Right lobe of liver (tissue), 6 donors: ENCODE measurements around the gene HCN2. TPM values are rescaled to one million over a fixed set of nuclear protein-coding genes. Genes with fewer than 3 reads are reported as not detected.
A peak's percentile ranks its signal among the peaks of the same experiment; 100 is the strongest.

Experiments
- ATAC-seq, 4 donors: fragments of 200-7000 bp; cut with Tn5 transposase; one replicate each; pipeline ENCODE4 v1.9.1; 2020; ENCODE audit warnings: mild to moderate bottlenecking in 4 of 4, moderate library complexity in 4 of 4
- DNase-seq, 3 donors: peaks; one replicate each; pipeline ENCODE4 v3.0.0-alpha.2; 2020
- H3K27ac ChIP-seq, 3 donors: fragments of 200-600 bp; one replicate each; pipeline ENCODE4 v1.8.0; 2022
- H3K27me3 ChIP-seq, 2 donors: fragments of 200-600 bp; one replicate each; pipeline ENCODE4 v1.8.0; 2022
- H3K36me3 ChIP-seq, 4 donors: fragments of 200-600 bp; sonication (generic) in 1 of 4; one replicate each; pipeline versions ENCODE4 v1.5.1 to v1.8.0; 2017 to 2022; ENCODE audit warnings: control low read depth in 1 of 4
- H3K4me1 ChIP-seq, 4 donors: fragments of 200-600 bp; sonication (generic) in 1 of 4; one replicate each; pipeline versions ENCODE4 v1.5.1 to v1.8.0; 2017 to 2022; ENCODE audit warnings: control low read depth in 1 of 4
- H3K4me3 ChIP-seq, 3 donors: fragments of 200-600 bp; one replicate each; pipeline ENCODE4 v1.8.0; 2022
- H3K9me3 ChIP-seq, 4 donors: fragments of 200-600 bp; sonication (generic) in 1 of 4; one replicate each; pipeline versions ENCODE4 v1.5.1 to v1.8.0; 2017 to 2022; ENCODE audit warnings: control low read depth in 1 of 4
- CTCF ChIP-seq, 4 donors: fragments of 200-600 bp in 3 of 4; fragments of 450-650 bp in 1 of 4; IDR thresholded peaks; one replicate each; pipeline versions ENCODE4 v1.5.1 to v1.8.0; 2016 to 2022; ENCODE audit warnings: antibody characterized with exemption in 4 of 4, mild to moderate bottlenecking in 2 of 4
- POLR2A ChIP-seq: fragments of 450-650 bp; IDR thresholded peaks from one replicate; pipeline ENCODE4 v1.6.1; 2017; ENCODE audit warnings: antibody characterized with exemption, mild to moderate bottlenecking
- WGBS: methylation state at CpG from one replicate; pipeline ENCODE4 v1.1.6; 2018; ENCODE audit warnings: low coverage, low lambda C conversion rate; ENCODE audit not compliant: insufficient coverage; ENCODE audit errors: missing lambda C conversion rate; 5-methylcytosine and 5-hydroxymethylcytosine counted together
- intact Hi-C, 2 donors: fragments of 100-400 bp; cut with DNase I; formaldehyde crosslinking; loops; one replicate each; pipeline versions ENCODE4 v1.11.2 to v1.14.1; 2022
- total RNA-seq, 6 experiments: library from RNA; depleted of rRNA in 2 of 6; stranded (reverse); fragments of >200 nt in 2 of 6; fragmentation: NEBNext Ultra II Directional in 3 of 6; extraction: Animal tissue kit (Norgen Biotek cat#: 25700) in 3 of 6; gene quantifications; one replicate each; pipeline versions ENCODE4 v1.1.0 to v1.2.4, GENCODE V29; 2016 to 2023
- donor health status: DM: no; HTN: yes; CAD: no.
- donor health status: DM: no; HTN: no; CAD: no.
- donor health status: DM: no; HTN: no; CAD: no.
- donor health status: DM: no; HTN: yes; CAD: no.
- donor health status: DM: no; HTN: yes; CAD: no.

The HCN2 gene
- total RNA-seq, 6 experiments from 2014 or later: 0.05 to 0.27 (median 0.09) TPM; not detected in 1

- intact Hi-C loops: no loop called here
- H3K9me3 ChIP-seq: no peaks in the 10 kb centered on the region
- no peaks in the 10 kb centered on the region for H3K36me3 ChIP-seq
- TF ChIP-seq CTCF (IDR thresholded peaks at IDR 0.05) (no peak), POLR2A (no peak)
- peak; percentile 71 to 79 (median 73) for DNase-seq
- ATAC-seq: peak in 2 of 4 donors; percentile 5
- H3K27ac ChIP-seq: peak overlapping the region; percentile 79 to 95 (median 94)
- 0% methylated on average over 4 of the region's 81 CpGs for WGBS
- peaks cover 0 to 50% (median 23%) of the 10 kb centered on the region in 4 donors for H3K4me1 ChIP-seq
- no peaks in the 10 kb centered on the region for H3K27me3 ChIP-seq
- peak overlapping the region; percentile 94 to 99 (median 97) for H3K4me3 ChIP-seq
These were observed 72.7 kb downstream of the HCN2 start for GRCh38 chr19:662207-662961.

- TF ChIP-seq POLR2A (peak; percentile 80), CTCF (IDR thresholded peaks at IDR 0.05) (no peak)
- ATAC-seq (peak; percentile 65 to 82 (median 76)), DNase-seq (peak; percentile 92 to 94 (median 94))
- Histone ChIP-seq H3K36me3 (no peaks in the 10 kb centered on the region), H3K4me1 (peaks cover 0 to 43% (median 19%) of the 10 kb centered on the region in 4 donors), H3K4me3 (peak within 1 kb of the TSS; percentile 94 to 99 (median 97)), H3K27me3 (no peaks in the 10 kb centered on the region), H3K9me3 (no peaks in the 10 kb centered on the region), H3K27ac (peak within 1 kb of the TSS; percentile 89 to 95 (median 94))
- WGBS: 2% methylated on average over 12 of the region's 97 CpGs
- intact Hi-C loops: no loop called here
These were observed 73.4 kb downstream of the HCN2 start, which contains the start of gene RNF126 for GRCh38 chr19:662962-663681. Gene RNF126, minus strand, starts transcription at chr19:663214. Its CDS starts 93 bp downstream, at chr19:663121.

- no peaks in the 10 kb centered on the region for H3K27me3 ChIP-seq
- intact Hi-C loops: no loop called here
- peak overlapping the region; percentile 81 to 95 (median 89) for H3K27ac ChIP-seq
- ATAC-seq (peak; percentile 6 to 27 (median 19)), DNase-seq (no peak)
- TF ChIP-seq CTCF (IDR thresholded peaks at IDR 0.05) (no peak), POLR2A (no peak)
- WGBS: 24% methylated on average over 8 of the region's 18 CpGs
- no peaks in the 10 kb centered on the region for H3K9me3 ChIP-seq
- H3K4me3 ChIP-seq: peak overlapping the region; percentile 45 to 99 (median 54)
- peaks cover 0 to 37% (median 16%) of the 10 kb centered on the region in 4 donors for H3K4me1 ChIP-seq
- no peaks in the 10 kb centered on the region for H3K36me3 ChIP-seq
These were observed 74.0 kb downstream of the HCN2 start for GRCh38 chr19:663682-664117.

- no peaks in the 10 kb centered on the region for H3K36me3 ChIP-seq
- H3K27me3 ChIP-seq: no peaks in the 10 kb centered on the region
- peak; percentile 87 to 95 (median 92) for TF ChIP-seq CTCF (IDR thresholded peaks at IDR 0.05)
- TF ChIP-seq POLR2A: no peak
- DNase-seq: peak; percentile 78 to 80 (median 78)
- intact Hi-C loops: loop anchor here (5.0 kb wide), 1 partner anchor 67 kb away; no protein-coding TSS in a partner anchor
- no peak overlapping the region for H3K27ac ChIP-seq
- 6% methylated on average over 9 of the region's 24 CpGs for WGBS
- peaks cover 0 to 24% (median 10%) of the 10 kb centered on the region in 4 donors for H3K4me1 ChIP-seq
- H3K9me3 ChIP-seq: no peaks in the 10 kb centered on the region
- peak; percentile 12 to 34 (median 26) for ATAC-seq
- peak overlapping the region in 1 of 3 donors; percentile 6 for H3K4me3 ChIP-seq
These were observed 75.3 kb downstream of the HCN2 start for GRCh38 chr19:664913-665443.
